PC-3 (cell line): ENCODE results near the gene DUXB.

Experiments used
- CTCF ChIP-seq: fragments of 300-600 bp; sonication (generic); conservative IDR thresholded peaks from 2 replicates; pipeline ENCODE4 v1.5.1; 2017; ENCODE audit warnings: antibody characterized with exemption, low read depth, mild to moderate bottlenecking, low read length
- EZH2 ChIP-seq: fragments of 300-600 bp; sonication (generic); IDR thresholded peaks from one replicate; pipeline ENCODE4 v1.6.1; 2017; ENCODE audit warnings: antibody characterized with exemption, mild to moderate bottlenecking, low read length; ENCODE audit not compliant: unreplicated experiment
- EZH2phosphoT487 ChIP-seq: fragments of 300-600 bp; sonication (generic); IDR thresholded peaks from 2 replicates; pipeline ENCODE4 v1.6.1; 2018; ENCODE audit warnings: mild to moderate bottlenecking, antibody characterized with exemption, low read length, borderline replicate concordance

DNA sequence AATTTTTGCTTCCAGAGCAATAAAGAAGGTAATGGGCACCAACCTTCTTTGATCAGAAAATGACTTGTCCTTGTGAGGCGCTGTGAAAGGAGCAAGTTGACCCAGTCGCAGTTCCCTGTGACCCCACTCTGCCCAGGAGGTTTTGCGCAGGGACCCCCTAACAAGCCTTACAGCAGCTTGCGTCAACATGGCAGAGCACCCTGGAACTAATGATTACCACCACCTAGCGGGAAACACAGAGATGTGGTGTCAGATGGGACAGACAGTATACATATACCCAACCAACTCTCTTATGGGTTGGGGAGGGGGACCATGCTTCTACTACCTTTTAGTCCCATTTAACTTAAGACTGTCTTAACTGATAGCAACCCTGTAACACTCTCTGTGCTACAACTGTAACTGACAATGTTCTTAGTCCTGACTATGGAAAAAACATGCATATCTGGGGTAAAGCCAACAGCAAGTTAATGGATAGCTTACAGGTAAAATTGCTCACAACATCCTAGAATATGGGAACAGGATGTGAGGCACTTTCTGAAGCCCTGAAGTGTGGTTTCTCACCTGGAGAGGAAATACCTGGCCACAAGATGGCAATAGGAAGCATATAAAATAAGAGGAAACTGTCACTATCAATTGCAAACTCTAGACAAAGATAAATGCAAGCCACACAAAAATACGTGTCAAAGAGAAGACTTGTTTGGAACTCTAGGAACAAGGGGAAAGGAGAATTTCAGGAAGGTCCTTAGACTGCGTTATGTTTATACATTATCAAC is 56.8 kb downstream of the DUXB start:
- TF ChIP-seq EZH2 (no peak), CTCF (peak; percentile 42), EZH2phosphoT487 (no peak)
